ENCODE measurements around the gene OLFM3.

Gene OLFM3

GRCh38 chr1:101995984-101996745, 561 bp downstream of the OLFM3 start:
- no peak for DNase-seq (ENCODE audit: low spot score)
- in situ Hi-C loops (cut with MboI; ENCODE audit: low pct_unique_long_range_greater_than_20kb, low sequenced_read_pairs, unreplicated experiment), result no loop called here

DNA sequence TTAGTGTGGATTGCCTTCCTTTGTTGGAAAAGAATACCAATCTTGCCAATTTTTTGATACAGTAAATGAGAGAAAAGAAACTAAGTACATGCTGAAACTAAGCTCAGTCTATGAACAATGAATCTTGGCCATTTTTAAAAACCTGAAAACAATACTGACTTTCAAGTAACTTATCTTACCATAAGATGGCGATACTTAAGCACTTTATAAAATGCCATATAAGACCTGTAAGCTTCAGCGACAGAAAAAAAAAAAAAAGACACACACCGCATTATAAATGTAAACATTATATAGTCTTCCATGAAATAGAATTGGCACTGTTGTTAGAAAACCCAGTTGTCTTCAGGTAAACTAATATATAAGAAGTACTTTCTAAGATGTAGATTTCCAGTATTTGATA, 3.0 kb downstream of the OLFM3 start:
- DNase-seq (ENCODE audit: low spot score), result no peak
- in situ Hi-C loops (cut with MboI; ENCODE audit: low pct_unique_long_range_greater_than_20kb, low sequenced_read_pairs, unreplicated experiment), result no loop called here
- no peak for TF ChIP-seq CTCF (IDR thresholded peaks at IDR 0.05; ENCODE audit: extremely low read depth, insufficient read depth, missing control alignments)

More at GRCh38 chr1:101995984-101996745, 561 bp downstream of the OLFM3 start:
- TF ChIP-seq CTCF (IDR thresholded peaks at IDR 0.05; ENCODE audit: extremely low read depth, insufficient read depth, missing control alignments), result no peak

- in situ Hi-C loops (cut with MboI; ENCODE audit: low pct_unique_long_range_greater_than_20kb, low sequenced_read_pairs, unreplicated experiment), result no loop called here
- no peak for TF ChIP-seq CTCF (IDR thresholded peaks at IDR 0.05; ENCODE audit: extremely low read depth, insufficient read depth, missing control alignments)
- no peak for DNase-seq (ENCODE audit: low spot score)
These were observed 3.7 kb downstream of the OLFM3 start for GRCh38 chr1:101992821-101993575.

DNA sequence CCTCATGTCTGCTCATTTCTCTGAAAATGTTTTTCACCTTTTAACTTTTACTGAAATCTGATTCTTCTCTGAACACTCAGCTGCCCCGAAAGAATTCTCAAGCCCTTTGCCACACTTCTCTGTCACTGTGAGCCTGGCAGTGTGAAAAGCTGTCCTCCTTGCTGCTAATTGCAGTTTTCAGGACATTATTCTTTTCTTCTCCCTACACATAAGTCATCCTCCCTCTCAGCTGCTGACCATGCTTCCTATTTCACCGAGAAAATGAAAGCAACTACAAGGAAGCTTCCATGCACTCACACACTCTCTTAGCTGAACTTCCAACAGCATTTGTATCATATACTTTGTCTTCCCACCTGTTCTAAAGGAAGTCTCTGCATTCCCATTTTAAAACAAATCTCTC, 15.8 kb downstream of the OLFM3 start:
- no peak for TF ChIP-seq CTCF (IDR thresholded peaks at IDR 0.05; ENCODE audit: extremely low read depth, insufficient read depth, missing control alignments)
- no peak for DNase-seq (ENCODE audit: low spot score)
- in situ Hi-C loops (cut with MboI; ENCODE audit: low pct_unique_long_range_greater_than_20kb, low sequenced_read_pairs, unreplicated experiment), result no loop called here

GRCh38 chr1:101977266-101977665, 19.5 kb downstream of the OLFM3 start:
- no peak for TF ChIP-seq CTCF (IDR thresholded peaks at IDR 0.05; ENCODE audit: extremely low read depth, insufficient read depth, missing control alignments)
- DNase-seq (ENCODE audit: low spot score), result no peak
- in situ Hi-C loops (cut with MboI; ENCODE audit: low pct_unique_long_range_greater_than_20kb, low sequenced_read_pairs, unreplicated experiment), result no loop called here

DNA sequence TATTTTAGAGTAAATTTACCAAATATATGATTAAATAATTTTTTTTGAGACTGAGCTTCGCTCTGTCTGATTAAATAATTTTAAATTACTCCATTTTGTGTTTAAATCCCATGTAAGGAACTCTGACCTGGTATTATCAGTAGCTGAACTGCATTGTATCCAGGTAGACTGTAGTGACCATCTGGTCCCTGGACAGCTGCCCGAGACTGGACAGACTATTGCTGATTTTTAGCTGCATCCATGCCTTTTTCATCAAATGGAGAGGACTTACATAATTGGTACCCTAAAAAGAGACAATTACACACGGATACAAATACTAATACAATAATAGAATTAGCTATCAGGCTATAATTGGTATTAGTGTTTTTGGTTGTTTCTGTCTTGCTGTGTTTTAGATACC, 20.6 kb downstream of the OLFM3 start:
- no peak for TF ChIP-seq CTCF (IDR thresholded peaks at IDR 0.05; ENCODE audit: extremely low read depth, insufficient read depth, missing control alignments)
- in situ Hi-C loops (cut with MboI; ENCODE audit: low pct_unique_long_range_greater_than_20kb, low sequenced_read_pairs, unreplicated experiment), result no loop called here
- DNase-seq (ENCODE audit: low spot score), result no peak
